SK-N-SH (cell line): ENCODE measurements around the gene APP.

Experiments used
- CTCF ChIP-seq: fragments of 200-600 bp; sonication (generic); IDR thresholded peaks from 2 replicates; pipeline ENCODE4 v1.6.1; 2017; ENCODE audit warnings: antibody characterized with exemption, mild to moderate bottlenecking, moderate library complexity
- EZH2phosphoT487 ChIP-seq: fragments of 200-600 bp; sonication (generic); IDR thresholded peaks from 2 replicates; pipeline ENCODE4 v1.6.1; 2017; ENCODE audit warnings: low read depth, mixed run types, mild to moderate bottlenecking, antibody characterized with exemption, moderate library complexity, borderline replicate concordance
- POLR2AphosphoS5 ChIP-seq: IDR thresholded peaks from 2 replicates; pipeline ENCODE4 v1.6.1; 2012; ENCODE audit warnings: low read depth, low read length
- RAD21 ChIP-seq: IDR thresholded peaks from 2 replicates; pipeline ENCODE4 v1.6.1; 2012; ENCODE audit warnings: mild to moderate bottlenecking, low read length
- REST ChIP-seq: IDR thresholded peaks from 2 replicates; pipeline ENCODE4 v1.6.1; 2012; ENCODE audit warnings: mild to moderate bottlenecking, low read depth, low read length, moderate library complexity
- RXRA ChIP-seq: IDR thresholded peaks from 2 replicates; pipeline ENCODE4 v1.4.0; 2012; ENCODE audit warnings: low read depth, mild to moderate bottlenecking, borderline replicate concordance
- USF2 ChIP-seq: fragments of 150-350 bp; IDR thresholded peaks from 2 replicates; pipeline ENCODE4 v1.6.1; 2017; ENCODE audit warnings: antibody characterized with exemption, low read length, low read depth, borderline replicate concordance
- YY1 ChIP-seq: IDR thresholded peaks from 2 replicates; pipeline ENCODE4 v1.4.0; 2012; ENCODE audit warnings: low read depth, mild to moderate bottlenecking

- TF ChIP-seq EZH2phosphoT487 = no peak
- no peak for TF ChIP-seq RAD21
- TF ChIP-seq POLR2AphosphoS5 = no peak
- no peak for TF ChIP-seq CTCF
- TF ChIP-seq USF2 = no peak
- TF ChIP-seq YY1 = no peak
- no peak for TF ChIP-seq RXRA
- TF ChIP-seq REST = no peak
Measured at GRCh38 chr21:25994758-25995163, 175.8 kb downstream of the APP start.
